Mammary epithelial cell (primary cell): ENCODE data around the gene ADCY5.

Experiments
- CTCF ChIP-seq, 2 donors: IDR thresholded peaks in 1 of 2; conservative IDR thresholded peaks in 1 of 2; 2 replicates each; pipeline ENCODE4 v1.5.1; 2011 to 2012; ENCODE audit warnings: inconsistent platforms in 2 of 2, low read length in 2 of 2, mild to moderate bottlenecking in 2 of 2, control low read depth in 1 of 2, low read depth in 1 of 2; ENCODE audit not compliant: insufficient read depth in 1 of 2; ENCODE audit errors: extremely low read depth in 1 of 2
- EZH2 ChIP-seq: IDR thresholded peaks from 2 replicates; pipeline ENCODE4 v1.6.1; 2012; ENCODE audit warnings: low read length, inconsistent platforms, borderline replicate concordance

- TF ChIP-seq CTCF (conservative IDR thresholded peaks at IDR 0.05 in 1 of 2, IDR thresholded peaks at IDR 0.05 in 1 of 2; ENCODE audit: extremely low read depth in 1 of 2, insufficient read depth in 1 of 2, low read depth in 1 of 2, low read length in 2 of 2) (no peak), EZH2 (no peak)
These were observed 71.6 kb downstream of the ADCY5 start for GRCh38 chr3:123377243-123377740.
